ENCODE results near the gene EXOC3L2.

- TF ChIP-seq CTCF (IDR thresholded peaks at IDR 0.05; ENCODE audit: extremely low read depth in 1 of 2, insufficient read depth in 1 of 2, low read depth in 1 of 2, low read length in 2 of 2) (no peak), POLR2A (IDR thresholded peaks at IDR 0.05; ENCODE audit: low read depth, low read length) (no peak)
These were observed 20.6 kb downstream of the EXOC3L2 start for GRCh38 chr19:45224645-45225044.
